Measurements from ENCODE around the gene SREBF1.
A peak's percentile ranks its signal among the peaks of the same experiment; 100 is the strongest.

SREBF1 gene

DNA sequence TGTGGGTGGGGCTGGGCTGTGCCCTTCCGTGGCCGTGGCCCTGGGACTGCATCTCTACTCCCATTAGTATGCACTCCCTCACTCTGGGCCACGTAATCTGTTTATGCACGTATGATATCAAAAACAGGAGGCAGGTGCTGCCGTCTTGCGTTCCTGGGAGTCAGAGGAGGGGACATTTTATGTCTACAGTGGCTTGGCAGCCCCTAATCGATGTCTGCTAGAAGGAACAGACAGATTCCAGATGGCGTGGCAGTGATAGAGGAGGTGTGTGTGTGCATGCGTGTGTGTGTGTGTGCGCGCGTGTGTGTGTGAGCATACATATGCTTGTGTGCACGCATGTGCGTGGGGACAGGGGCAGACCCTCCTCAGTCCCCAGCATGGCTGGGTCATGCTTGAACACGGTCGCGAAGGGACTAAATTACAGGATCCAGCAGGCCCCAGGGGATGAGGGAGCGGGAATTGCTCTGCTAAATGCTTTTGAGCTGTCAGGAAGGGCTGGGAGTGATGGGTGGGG lies 44.7 kb downstream of the SREBF1 start:
- no peak for DNase-seq

- no peak for DNase-seq
These were observed 45.9 kb downstream of the SREBF1 start for GRCh38 chr17:17790637-17791464.

- DNase-seq: no peak
These were observed 46.8 kb downstream of the SREBF1 start for GRCh38 chr17:17789828-17790636.

- no peak for DNase-seq
These were observed 47.4 kb downstream of the SREBF1 start for GRCh38 chr17:17789410-17789809.

- DNase-seq: no peak
These were observed 47.8 kb downstream of the SREBF1 start for GRCh38 chr17:17788967-17789366.

- no peak for DNase-seq
These were observed 49.2 kb downstream of the SREBF1 start for GRCh38 chr17:17787568-17787967.

DNA sequence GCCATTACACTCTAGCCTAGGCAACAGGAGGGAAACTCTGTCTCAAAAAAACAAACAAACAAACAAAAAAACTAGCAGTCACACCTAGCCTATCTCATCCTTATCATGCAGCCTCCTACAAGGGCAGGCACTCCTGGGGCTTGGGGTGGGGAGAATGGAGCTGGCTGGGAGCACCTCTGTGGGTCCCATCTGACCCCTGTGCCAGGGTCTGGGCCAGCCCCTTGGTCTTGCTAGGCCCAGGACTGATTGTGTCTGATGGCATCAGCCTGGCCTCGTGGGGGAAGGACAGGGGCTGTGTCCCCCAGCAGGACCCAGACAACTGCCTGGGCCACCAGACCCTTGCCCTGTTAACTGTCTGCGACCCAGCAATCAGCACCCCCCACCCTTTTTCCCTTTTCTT lies 49.8 kb downstream of the SREBF1 start:
- DNase-seq: no peak

GRCh38 chr17:17785407-17785806 lies 51.4 kb downstream of the SREBF1 start:
- DNase-seq: peak; percentile 11

- no peak for DNase-seq
These were observed 52.0 kb downstream of the SREBF1 start for GRCh38 chr17:17784657-17785267.

DNA sequence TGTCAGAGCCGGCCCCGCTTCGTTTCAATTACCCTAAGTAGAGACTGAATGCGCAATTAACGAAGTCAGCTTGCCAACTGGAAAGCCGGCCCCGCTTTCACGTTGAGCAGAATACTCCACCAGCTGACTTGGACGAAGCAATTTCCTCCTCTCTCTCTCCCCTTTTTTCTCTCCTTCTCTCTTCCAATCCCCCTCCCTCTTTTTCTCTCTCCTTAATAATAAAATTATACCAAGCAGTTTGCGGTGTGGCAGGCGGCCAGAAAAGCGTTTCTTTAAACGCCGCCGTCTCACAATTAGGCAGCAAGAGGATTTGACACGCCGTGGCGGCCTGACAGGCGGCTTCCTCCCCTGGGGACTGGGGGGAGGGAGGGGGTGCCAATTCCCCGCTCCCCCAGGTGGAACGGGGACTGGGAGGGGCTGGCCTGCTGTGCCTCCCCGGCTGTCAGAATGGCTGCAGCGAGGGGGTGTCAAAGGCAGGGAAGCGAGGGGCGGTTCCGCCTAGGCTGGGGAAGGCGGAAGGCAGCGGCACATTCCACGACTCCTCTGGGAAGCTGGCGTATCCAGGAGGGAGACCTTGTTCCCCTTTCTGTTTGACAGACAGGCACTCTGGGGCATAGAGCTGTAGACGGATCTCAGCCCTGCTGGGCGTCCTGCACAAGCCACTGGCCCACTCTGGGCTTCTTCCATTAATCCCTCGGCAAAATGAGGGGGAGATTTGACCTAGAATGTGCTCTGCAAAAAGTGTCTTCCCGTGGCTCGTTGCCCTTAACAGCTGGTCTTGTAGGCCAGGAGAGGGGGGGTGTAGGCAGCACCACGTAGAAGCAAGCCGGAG lies 52.7 kb downstream of the SREBF1 start:
- DNase-seq: peak; percentile 68

DNA sequence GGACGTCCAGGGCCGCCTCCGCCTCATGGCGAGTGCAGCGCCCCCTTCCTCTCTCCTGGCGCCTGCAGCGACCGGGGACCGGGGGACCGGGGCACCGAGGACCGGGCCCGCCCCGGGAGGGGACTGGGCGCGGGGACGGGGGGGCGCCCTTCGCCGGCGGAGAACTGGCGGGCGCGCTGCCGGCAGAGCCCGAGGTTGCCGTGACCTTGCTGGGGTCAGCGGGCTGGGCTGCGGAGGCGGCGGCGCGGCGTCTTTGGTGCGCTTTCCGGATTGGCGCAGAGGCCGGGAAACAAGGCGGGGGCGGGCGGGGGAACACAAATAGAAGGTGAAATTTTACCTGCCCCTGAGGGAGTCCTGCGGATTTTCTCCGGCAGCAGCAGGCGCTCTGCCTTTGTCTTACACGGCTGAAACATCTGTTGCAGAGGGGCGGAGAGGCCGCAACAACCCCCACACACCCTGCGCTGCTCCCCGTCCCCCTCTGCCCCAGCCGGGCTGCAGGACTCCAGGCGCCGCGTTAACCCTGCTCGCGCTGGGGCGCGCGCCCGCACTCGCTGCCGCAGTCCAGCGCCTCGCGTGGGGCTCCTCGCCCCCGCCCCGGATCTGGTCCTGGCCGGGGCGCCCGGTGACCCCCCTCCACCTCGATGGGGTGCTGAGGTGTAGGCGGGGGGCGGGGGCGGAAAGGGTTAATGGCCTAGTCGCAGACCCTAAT lies 53.5 kb downstream of the SREBF1 start:
- DNase-seq: peak; percentile 21

DNA sequence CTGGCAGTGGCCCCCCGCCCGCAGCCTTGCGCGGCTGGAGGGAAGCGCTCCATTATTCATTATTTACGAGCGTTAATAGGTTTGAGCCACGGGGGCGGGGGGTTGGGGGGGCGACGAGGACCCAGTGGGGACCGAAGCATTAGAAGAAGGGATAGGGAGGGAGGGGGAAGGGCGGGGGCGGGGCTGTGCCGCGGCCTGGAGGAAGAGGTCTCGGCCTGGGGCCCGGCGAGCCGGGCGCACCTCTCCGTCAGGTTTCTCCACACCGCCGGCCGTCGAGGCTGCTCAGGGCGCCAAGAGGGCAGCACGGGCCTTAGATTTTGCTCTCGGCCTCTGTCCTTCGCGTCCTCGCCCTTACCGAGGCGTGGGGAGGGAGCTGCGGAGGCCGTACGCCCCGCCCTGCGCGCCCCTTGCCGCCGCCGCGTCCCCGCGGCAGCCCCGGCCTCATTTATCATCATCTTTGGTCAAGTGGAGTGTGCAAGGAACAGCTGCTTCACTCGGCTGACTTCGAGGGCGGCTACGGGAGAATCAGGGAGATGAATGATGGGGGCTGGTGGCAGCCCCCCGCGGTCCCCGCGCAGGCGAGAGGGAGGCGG lies 54.2 kb downstream of the SREBF1 start:
- peak; percentile 10 for DNase-seq

DNA sequence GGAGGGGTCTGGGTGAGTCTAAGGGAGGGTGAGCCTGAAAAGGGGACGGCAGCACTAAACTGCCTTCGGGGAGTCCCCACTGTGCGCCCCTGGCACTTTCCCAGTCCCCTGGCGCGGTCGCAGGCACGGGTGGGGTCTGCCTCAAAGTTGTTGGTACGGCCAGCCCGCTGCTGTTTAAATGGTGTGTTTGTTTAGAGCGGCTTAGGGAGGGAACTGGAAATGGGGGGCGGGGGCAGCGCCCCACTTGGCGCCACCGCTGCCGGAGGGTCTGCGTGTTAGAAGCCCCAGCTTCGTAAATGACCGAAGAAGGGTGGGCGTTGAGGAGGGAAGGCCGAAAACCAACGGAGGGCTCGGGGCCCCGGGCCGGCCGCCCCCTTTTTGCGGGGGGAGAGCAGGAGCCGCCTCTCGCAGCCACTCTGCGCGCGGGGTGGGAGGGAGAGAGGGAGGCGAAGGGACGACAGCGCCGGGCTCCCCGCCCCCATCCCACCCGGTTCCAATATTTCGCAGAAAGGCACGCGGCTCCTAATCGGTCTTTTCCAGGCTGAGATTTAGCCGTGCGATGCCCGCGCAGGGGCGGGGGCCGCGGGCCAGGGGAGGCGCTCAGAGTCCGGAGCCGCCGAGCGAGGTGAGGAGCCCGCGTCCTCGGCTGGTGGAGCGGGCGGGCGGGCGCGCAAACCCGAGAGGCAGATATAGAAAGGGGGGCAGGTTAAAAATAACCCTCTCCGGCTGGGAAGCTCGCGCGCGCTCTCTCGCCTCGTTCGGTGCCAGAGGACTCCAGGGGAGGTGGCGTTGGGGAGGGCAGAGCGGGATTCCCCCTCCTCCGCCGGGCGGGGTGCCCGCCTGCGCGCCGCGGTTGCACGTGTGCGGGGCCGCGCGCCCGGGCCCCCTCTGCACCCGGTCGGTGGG lies 54.9 kb downstream of the SREBF1 start:
- peak; percentile 10 for DNase-seq

GRCh38 chr17:17780922-17781590 lies 55.7 kb downstream of the SREBF1 start:
- peak; percentile 75 for DNase-seq

DNA sequence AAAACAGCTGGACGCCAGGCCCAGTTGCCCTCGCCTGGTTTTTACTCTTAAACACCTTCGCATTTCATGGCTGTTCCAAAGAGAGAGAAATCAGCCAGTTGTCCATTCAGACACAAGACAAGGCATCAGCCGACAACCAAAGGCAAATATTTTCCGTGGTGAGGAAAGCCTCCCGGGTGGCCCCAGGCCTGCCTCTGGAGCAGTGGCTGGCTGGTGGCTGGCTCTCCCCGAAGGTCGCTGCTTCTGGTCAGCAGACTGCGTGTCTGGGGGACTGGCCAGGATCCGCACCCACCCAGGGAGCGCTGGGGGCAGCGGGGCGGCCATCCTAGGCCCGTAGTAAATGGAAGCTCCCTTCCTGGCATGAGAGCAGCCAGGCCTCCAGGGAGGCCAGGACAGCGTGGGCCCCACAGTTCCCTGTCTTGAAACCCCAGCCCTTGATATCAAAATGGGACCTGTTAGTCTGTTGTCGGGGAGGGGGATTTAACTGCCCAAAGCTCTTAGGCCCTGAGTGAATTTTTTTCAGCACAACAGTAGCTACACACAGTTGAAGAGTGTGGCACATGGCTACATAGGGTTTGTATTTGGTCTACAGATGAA lies 57.7 kb downstream of the SREBF1 start:
- DNase-seq: no peak

DNA sequence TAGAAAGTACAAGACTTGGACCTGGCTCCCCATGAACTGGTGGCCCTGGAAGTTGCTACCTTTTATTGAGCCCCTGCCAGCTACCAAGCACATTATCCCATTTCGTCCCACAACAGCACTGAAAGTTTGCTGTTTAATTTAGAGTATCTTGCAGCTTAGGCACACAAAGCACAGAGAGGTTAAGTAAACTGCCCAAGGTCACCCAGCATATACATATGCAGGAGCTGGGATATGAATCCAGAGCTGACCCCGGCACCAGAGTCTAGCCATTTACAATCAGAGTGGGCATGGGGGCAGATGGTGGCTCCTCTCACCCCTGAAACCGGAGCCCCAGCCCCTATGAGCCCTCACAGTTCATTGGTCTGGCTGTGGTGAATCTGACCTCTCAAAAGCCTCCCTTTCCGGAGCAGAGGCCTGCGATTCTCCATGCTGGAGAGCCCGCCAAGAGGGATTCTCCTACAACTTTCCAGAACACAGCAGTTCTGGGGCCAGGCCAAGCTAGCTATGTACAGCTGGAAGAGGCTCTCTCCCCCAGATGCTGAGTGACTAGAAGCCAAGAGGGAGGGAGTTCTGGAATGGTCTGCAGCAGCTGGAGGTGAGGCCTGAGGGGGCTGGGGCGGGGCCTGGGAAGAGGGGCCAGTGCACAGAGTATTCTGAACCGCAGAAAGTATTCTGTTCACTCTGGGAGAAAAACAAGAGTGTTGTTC lies 58.3 kb downstream of the SREBF1 start:
- no peak for DNase-seq

DNA sequence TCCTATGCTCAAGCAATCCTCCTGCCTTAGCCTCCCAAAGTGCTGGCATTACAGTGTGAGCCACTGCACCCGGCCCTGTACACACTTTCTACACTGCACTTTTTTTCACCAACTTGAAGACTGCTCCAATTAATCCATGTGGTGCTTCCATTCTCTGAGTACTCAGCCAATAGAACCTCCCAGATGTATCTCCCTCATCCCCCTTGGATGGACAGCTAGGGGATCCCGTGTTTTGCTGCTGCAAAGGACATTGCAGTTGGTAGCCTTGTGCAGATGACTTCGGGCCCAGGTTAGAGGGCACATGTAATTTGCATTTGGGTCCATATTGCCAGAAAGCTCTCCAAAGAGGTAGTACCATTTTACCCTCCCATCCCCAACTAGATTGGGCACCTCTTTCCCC lies 59.9 kb downstream of the SREBF1 start:
- no peak for DNase-seq

DNA sequence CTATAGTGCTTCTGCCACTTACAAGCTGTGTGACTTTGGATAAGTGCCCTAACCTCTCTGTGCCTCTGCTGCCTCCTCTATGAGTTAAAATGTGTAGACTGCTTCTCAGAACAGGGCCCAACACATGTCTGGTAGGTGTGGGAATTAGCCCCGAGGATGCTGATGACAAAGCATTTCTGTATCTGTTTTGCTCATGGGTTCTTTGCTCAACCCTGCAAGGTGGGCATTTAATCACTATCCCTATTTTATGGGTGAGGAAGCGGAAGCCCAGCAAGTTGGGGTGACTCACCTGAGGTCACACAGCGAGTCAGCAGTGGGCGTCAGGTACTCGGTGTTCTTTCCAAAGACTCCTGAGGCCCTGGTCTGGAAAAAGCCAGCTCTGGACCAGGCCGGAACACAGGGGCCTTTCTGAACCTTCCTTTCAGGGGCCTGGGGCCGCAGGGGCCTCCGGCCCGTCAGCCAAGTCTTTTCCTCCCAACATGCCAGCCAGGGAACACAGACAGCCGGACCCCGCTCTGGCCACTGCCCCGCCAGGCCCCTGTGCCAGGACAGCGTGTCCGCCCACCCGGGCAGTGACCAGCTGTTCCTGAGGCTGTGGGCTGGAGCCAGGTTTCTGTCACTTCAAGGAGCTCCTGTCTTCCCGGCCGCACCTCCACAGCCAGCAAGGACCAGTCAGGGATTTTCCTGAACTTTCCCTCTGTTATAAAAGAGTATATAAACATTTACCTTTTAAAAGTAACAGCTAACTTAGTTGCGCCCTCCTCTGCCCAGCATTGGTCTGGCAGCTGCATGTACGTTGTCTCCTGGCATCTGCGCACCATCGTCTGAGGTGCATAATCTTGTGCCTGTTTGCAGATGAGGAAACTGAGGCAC lies 62.5 kb downstream of the SREBF1 start:
- DNase-seq: no peak

Measured in DMS79 treated with DMSO at 0.1 percent for 48 hours (cell line).